NCI-H1930 (cell line): ENCODE data around the gene KLKB1.

Experiments used
- DNase-seq, 2 experiments: peaks; one replicate each; lab custom pipeline; 2025; lab: John Stamatoyannopoulos, UW

The KLKB1 gene

DNA sequence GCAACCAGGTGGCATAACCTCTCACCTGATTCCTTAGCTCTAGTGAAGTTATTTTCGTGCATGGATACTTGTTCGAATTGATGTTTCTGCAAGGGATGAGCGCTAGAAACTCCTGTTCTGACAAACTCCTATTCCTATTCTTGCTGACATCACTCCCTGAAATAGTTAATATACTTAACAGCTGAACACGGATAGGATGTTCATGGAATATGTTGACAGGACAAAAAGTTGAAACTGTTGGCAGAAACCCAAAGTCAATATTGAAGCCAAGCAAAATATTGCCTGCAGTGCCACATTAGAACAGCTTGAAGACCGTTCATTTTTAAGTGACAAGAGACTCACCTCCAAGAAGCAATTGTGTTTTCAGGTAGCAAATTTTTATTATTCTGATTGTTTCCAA lies at the start of gene KLKB1:
Gene KLKB1, plus strand, starts transcription at position 287 of the 400 bp plus-strand sequence. CDS start 689 bp downstream, outside the sequence.
- no peak for DNase-seq

DNA sequence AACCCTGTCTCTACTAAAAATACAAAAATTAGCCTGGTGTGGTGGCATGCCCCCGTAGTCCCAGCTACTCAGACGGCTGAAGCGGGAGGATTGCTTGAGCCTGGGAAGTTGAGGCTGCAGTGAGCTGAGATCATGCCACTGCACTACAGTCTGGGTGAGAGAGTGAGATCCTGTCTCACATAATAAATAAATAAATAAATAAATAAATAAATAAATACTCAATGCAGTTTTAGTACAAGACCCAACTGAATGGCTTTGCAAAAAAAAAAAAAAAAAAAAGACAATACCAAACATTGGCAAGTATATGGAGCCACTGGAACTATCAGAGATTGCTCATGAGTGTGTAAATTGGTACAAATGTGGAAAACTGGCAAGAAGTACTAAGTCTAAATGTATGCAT lies 39.2 kb upstream of the KLKB1 start:
- no peak for DNase-seq

DNA sequence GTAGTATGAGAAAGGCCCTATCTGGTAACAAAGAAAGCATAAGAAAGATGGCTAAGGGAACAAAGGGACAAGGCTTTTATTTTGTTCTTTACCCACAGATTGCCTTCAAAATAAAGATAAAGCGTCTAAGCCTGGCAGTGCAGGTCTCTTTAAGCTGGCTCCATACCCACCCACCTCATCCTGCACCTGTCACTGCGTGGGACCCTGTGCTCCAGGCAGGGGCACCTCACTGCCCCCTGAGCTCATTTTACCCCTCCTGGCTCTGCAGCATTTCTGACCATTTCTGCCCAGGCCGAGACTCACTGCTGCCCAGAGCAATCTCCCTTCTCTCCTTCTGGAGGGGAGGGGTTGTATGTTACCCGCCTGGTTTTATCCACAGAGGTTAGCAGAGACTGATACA lies 37.7 kb upstream of the KLKB1 start:
- DNase-seq: no peak

DNA sequence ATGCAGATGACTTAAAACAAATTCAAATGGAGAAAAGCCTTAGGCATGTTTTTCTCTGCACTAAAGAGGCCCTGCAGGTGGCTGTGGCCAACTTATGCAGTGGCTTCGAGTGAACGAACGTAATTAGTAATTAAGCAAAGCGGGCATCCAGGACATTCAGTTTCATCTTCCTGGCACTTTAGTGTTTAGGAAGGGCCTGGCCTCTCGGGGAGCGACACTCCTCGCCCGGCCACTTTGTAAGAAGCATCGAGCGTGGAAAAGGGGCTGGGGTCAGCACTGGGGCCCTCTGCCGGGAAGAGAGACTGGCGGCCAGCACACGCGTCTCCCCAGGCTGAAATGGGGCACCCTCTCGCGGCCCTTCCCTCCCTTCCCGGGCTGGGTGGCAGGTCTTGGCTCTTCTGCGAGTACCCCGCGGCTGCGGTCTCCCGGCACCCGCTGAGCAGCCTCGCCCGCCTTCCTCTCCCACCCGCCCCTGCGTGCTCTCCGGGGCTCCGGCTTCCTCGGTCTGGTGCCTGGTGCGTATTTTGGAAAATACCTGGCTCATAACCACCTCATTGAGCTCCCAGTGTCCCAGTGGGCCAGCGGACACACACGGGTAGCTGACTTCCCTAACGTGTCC lies 36.6 kb upstream of the KLKB1 start:
- DNase-seq: peak in 1 of 2 experiments; percentile 25

DNA sequence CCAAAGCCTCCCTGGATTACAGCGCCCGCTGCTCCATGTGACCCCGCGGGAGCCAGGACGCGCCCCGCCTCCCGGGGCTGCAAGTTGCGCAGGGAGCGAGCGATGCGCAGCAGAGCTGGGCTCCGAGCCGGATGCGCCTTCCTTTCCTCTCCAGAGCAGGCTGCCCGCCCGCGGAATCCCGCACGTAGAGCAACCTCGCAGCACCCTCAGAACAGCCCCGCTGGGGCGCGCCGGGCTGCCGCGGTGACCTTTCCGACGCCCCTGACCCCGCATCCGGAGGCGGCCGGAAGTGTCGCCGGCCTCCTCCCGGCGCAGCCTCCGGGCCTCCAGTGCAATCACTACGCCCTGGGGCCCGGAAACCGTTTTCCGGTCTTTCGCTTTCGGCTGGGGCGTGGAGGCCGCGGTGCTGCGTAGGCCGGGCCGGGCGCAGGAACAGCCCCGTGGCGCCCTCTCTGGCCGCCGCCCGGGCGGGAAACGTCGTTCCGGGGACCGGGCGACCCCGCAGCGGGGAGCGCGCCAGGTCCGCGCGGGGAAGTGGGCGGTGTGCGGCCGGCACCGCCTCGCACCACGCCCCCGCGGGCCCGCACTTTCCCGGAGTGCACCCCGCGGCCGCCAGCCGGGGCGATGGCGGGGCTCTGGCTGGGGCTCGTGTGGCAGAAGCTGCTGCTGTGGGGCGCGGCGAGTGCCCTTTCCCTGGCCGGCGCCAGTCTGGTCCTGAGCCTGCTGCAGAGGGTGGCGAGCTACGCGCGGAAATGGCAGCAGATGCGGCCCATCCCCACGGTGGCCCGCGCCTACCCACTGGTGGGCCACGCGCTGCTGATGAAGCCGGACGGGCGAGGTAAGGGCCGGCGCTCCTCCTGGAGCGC lies 35.9 kb upstream of the KLKB1 start, which contains the start of gene CYP4V2:
Gene CYP4V2, plus strand, starts transcription at position 368 of the 866 bp plus-strand sequence. Its CDS starts 257 bp downstream, at position 625.
- peak; percentile 52 to 67 for DNase-seq

DNA sequence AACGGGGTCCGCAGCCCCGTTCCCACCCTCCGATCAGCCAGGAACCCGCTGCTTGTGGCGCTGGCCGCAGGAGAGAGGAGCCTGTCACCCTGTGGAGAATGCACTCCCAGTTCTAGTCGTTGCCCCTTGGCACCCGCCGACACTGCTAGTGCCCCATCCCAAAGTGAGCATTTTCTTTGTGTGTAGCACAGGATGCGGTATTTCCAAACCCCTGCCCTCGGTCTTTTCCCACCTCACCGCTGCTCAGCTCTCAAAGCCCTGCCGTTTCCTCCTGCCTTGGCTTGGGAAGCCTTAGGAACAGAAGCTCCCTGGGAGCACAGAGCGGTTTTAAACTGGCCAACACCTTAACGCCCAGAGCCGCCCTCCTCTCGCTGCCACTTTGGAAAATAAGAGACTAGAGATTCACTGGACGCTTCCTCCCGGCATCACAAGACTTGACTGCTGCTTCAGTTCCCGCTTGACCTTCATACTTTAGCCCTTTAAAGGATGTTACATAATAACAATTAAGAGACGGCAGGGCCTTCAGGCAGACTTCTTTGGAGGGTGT lies 35.2 kb upstream of the KLKB1 start:
- DNase-seq: no peak

DNA sequence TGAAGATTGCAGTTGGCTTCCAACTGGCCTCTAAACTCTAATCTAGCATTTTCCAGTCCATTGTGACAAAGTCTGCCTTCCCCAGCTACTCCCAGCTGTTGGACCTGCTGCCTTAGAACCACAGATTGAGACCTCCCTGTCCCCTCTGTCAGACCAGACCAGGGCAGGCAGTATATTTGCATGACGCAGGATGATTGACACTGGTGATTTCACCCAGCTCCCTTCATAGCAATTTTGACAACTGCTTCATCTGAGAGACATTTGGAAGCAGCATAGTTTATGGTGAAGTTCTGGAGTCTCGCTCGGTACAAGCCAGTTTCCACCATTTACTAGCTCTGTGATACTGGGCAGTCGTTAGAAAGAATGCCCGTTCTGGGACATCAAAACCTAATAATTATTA lies 33.5 kb upstream of the KLKB1 start:
- DNase-seq: no peak

DNA sequence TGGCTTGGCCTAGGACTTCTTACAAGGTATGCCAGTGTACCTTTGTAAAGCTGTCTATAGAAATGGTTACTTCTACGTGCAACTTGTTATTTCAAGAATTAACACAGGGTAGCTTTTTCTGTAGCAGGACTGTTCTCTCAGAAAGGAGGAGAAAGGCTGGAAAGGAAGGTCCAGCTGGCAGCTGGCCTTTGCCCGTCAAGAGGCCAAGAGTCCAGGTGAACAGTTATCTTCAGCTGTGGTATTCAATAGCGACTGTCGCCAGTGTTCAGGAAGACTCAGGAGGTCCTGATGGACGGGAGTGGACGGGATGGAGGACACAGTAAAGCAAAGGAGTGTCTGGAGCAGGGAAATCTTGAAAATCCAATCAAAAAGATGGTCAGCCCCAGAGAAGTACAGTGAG lies 31.2 kb upstream of the KLKB1 start:
- no peak for DNase-seq

DNA sequence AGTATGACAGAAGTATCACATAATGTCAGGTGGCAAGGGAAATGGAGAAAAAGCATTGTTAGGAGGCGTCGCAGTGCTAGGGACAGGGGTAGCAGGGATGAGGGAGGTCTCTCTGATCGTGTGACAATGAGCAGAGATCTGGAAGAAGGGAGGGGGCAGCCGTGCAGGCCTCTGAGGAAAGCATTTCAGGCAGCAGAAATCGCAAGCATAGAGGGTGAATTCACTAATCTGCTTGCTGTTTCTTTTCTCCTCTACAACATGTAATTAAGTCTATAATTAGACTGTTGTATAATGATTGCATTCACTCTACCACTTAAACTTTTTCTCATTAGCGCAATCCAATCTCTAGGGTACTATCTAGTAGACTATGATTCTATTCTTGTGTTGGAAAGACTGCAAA lies 26.8 kb upstream of the KLKB1 start:
- DNase-seq: no peak

DNA sequence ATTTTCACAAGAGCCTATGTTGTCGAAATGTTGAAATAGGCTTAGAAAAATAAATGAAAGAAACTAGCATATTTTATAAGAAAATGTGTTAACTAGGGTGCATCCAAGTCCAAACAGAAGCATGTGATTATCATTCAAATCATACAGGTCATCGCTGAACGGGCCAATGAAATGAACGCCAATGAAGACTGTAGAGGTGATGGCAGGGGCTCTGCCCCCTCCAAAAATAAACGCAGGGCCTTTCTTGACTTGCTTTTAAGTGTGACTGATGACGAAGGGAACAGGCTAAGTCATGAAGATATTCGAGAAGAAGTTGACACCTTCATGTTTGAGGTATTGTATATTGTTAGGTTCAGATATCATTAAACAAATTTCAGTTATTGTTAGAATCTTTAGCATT lies 26.3 kb upstream of the KLKB1 start:
- no peak for DNase-seq

DNA sequence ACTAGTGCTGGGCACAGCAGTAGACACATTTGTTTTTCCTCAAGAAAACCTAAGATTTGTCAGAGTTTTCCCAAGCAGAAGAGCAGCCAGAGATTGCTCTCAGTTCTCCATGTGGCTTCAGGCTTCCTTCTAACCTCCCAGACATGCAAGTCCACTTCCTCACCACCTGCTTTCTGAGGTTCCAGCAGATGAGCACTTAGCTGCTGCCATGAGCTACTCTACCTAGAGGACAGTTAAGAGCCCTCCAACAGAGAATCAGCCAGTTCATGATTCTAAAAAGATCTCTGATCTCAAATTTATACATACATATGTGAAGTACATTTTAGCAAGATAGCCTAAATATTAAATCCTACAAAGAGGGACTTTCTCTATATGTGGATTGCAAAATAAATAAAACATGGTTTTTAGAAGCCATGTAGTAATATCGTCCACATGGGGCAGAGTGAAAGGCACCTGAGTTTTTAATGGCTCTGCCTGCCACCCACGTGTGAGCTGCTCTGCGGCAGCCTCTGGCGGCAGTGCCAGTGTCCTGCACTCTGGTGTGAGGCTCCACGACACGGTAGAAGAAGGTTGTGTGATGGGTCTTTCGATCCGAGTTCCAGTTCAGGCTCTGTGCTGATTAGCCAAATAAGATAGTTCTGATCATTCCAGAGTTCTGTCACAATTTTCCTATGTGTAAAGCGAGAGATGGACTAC lies 25.6 kb upstream of the KLKB1 start:
- DNase-seq: no peak

DNA sequence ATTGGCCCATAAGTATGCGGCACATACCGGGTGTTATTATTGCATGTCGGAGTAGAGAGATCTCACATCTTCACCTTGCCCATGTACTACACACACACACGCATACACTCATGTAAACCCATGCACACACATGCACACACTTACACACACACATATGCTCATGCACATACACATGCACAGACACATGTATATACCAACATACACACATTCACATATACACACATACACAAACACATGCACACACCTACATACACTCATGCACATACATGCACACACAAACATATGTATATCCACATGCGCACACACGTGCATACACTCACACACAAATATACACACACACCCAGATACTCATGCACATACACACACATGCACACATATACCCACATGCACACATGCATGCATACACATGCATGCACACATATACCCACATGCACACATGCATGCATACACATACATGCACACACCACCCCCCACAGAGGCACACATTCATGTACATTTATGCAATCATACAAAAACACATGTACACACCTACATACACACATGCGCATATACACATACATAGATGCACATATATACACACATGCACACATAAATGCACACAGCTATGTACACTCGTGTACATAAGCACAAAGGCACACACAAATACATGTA lies 24.7 kb upstream of the KLKB1 start:
- no peak for DNase-seq

DNA sequence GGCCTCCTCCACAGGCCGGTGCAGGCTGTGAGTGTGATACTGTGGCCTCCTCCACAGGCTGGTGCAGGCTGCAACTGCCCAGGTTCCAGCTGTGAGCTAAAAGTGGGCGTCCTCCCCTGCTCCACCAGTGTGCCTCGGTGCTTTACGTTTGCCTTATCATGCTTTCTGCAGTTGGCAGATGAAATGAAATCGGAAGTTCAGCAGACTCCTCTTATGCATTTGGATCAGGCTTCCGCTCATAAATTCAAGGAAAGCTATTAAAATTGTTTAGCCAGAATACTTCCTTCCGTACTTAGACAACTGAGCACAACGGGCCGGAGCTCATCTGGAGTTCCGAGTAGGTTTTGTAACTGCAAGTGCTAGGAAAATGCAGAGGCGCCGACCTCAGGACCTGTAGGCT lies 23.9 kb upstream of the KLKB1 start:
- DNase-seq: no peak

DNA sequence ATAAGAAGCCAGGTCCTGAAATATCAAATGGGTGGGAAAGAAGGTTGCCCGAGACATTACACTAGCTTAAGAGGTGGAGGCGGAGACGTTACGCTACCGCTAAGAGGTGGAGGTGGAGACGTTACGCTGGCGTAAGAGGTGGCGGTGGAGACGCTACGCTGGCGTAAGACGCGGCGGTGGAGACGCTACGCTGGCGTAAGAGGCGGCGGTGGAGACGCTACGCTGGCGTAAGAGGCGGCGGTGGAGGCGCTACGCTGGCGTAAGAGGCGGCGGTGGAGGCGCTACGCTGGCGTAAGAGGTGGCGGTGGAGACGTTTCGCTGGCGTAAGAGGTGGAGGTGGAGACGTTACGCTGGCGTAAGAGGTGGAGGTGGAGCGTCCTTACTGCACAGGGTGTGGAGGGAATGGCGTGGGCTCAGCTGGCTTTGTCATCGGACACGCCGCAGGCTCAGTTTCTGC lies 23.2 kb upstream of the KLKB1 start:
- no peak for DNase-seq

DNA sequence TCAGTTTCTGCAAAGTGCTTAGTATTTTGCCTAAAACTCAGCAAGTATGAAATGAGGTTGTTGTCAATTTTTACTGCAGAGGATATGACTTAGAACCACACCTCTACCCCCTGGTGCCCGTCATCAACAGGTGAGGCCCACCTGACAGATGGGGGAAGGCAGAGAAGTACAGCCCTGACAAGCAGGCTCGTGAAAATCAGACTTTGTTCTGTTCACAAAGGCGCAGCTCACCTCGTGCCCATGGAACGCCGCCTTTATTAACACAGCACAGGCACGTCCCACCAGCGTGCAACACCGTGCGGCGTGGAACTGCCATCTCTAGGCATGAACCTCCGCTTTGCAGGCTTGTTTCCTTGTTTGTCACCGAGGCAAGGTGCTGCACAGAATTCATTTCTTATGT lies 22.6 kb upstream of the KLKB1 start:
- no peak for DNase-seq

DNA sequence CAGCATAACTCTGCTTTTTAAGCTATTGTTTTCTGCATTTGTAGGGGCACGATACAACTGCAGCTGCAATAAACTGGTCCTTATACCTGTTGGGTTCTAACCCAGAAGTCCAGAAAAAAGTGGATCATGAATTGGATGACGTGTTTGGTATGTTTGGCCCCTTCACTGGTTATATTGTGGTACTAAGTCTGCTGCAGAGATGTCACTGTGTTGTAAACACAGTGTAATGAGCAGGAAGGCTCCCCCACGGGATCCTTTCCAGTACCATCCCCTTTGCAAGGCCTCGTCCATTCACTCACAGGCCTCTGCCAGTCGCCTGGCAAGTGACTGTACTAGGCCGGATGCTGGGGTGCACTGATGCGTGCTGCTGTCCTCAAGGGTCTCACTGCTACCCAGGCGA lies 22.2 kb upstream of the KLKB1 start:
- no peak for DNase-seq

DNA sequence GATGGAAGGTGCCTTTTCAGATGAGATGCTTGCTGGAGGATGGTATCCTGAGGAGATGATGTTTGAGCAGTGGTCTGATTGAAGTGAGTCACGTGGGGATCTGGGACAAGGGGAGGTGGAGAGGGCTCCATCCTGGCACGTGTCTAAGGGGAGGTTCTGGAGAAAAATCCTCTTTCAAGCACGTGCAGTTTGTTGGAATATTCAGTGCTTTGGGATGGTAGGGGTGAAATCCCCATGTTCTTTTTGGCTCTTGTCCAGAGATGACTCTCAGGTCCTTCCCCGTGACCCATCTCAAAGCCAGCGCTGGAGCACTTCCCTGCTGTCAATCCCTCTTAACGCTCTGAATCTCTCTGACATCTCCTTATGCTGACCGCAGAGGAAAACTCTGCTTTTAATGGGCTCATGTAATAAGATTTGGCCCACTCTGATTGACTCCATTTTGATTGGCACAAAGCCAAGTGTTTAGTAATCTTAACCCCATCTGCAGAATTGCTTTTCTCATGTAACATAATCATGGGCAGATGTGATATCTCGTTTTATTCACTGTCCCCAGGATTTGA lies 10.8 kb upstream of the KLKB1 start:
- no peak for DNase-seq

DNA sequence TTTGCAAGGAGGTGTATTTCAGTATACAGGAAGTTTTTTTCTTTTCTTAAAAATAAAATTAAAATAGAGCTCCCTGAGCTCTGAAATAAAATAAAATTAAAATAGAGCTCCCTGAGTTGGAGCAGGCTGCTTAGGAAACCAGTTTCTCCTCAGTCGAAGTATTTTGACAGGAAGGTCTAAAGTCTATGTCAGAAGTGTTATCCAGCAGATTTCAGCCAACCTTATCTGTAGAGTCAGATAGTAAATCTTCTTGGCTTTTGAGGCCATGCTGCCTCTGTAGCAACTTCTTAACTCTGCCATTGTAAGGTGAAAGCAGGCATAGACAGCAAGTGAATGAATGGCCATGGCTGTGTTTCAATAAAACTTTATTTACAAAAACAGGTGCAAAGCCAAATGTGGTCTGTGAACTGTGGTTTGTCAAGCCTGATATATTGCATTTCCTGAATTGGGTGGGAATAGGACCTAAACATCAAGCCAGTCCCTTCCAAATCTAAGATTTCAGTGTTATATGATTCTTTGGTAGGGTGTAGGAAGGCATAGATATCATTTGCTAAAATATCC lies 9.5 kb upstream of the KLKB1 start:
- DNase-seq: no peak

DNA sequence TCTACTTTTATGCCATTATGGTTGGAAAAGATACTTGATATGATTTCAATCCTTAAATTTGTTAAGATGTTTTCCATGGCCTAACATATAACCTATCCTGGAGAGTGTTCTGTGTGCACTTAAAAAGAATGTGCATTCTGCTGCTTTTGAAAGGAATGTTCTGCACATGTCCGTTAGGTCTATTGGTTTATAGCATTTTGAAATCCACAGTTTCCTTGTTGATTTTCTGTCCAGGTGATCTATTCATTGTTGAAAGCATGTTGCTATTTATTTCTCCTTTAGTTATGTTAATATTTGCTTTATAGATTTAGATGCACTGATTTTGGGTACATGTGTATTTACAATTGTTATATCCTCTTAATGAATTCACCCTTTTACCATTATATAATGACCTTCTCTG lies 5.7 kb upstream of the KLKB1 start:
- DNase-seq: no peak

DNA sequence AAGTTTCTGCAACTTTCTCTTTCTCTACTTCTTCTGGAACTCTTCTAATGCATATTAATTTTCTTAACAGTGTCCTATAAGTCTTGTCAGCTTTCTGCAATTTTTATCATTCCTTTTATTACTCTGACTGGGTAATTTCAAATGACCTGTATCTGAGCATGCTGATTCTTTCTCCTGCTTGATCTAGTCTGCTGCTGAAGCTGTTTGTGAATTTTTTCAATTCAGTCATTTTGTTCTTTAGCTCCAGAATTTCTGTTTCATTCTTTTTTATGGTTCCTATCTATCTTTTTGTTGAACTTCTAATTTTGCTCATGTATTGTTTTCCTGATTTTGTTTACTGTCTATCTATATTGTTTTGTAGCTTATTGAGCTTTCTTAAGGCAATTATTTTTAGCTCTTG lies 1.5 kb upstream of the KLKB1 start:
- no peak for DNase-seq

DNA sequence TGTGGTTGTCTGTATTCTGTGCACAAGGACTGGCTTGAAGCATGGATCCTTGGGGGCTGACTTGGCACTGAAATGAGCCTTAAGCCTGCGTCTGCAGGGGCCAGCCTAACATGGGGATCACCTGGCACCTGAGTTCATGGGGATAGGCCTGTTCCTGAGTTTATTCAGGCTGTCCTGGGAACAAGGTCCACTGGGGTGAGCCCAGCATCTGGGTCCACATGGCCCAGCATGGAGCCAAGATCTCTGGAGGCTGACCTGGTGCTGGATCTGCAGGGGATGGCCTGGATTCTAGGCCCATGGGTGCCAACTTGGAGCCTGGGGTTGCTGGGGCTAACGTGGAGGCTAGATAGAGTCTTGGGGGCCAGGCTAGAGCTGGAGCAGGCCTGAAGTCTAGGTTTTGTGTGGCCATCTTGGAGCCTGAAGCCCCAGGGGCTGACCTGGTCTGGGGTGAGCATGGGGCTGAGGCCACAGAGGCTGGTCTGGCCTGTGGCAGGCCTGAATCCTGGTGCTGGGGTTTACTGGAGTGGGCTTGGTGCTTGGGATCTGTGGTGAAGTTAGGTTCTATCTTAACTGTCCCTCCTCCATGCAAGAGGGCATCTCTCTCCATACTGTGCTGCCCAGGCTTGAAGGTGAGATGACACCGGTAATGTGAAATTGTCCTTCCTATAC lies 652 bp upstream of the KLKB1 start:
- DNase-seq: no peak
